OCI-LY7 (cell line): ENCODE results near the gene ZBTB16. TPM values are rescaled to one million over a fixed set of nuclear protein-coding genes. Genes with fewer than 3 reads are reported as not detected.

Source experiments
- BruUV-seq: library from RNA; stranded (reverse); fragments of 400-500 nt; replicated peaks from 2 replicates; lab custom pipeline; 2021; lab: Mats Ljungman, UMichigan
- CTCF ChIA-PET: fragments of 300-600 bp; sonication (Branson Sonifier 250); formaldehyde crosslinking; loops from one replicate; lab custom pipeline; 2022; ENCODE audit warnings: antibody characterized with exemption; ENCODE audit not compliant: unreplicated experiment; lab: Charles Lee
- POLR2A ChIA-PET: fragments of 300-600 bp; sonication (Branson Sonifier 250); formaldehyde crosslinking; loops from one replicate; lab custom pipeline; 2022; ENCODE audit warnings: antibody characterized with exemption; lab: Charles Lee
- DNase-seq: peaks from one replicate; pipeline ENCODE4 v3.0.0-alpha.2; 2015; ENCODE audit warnings: low spot score
- H2AFZ ChIP-seq: fragments of 200-600 bp; sonication (generic), shearing (Covaris generic); 2 replicates; pipeline ENCODE4 v1.6.1; 2014; ENCODE audit warnings: mild to moderate bottlenecking, antibody characterized with exemption, low read length, moderate library complexity
- H3K27ac ChIP-seq: fragments of 200-600 bp; sonication (generic); 2 replicates; pipeline ENCODE4 v1.5.1; 2014; ENCODE audit warnings: mixed run types, low read depth, mild to moderate bottlenecking, moderate library complexity, low read length, inconsistent platforms; ENCODE audit not compliant: poor library complexity, severe bottlenecking
- H3K36me3 ChIP-seq: fragments of 200-600 bp; sonication (generic); 2 replicates; pipeline ENCODE4 v1.6.1; 2014; ENCODE audit warnings: mild to moderate bottlenecking, antibody characterized with exemption, low read length, moderate library complexity, mixed read lengths; ENCODE audit not compliant: insufficient read depth
- H3K4me1 ChIP-seq: fragments of 200-600 bp; sonication (generic); 2 replicates; pipeline ENCODE4 v1.5.1; 2014; ENCODE audit warnings: mild to moderate bottlenecking, low read length; ENCODE audit not compliant: insufficient read depth, poor library complexity, severe bottlenecking
- H3K4me2 ChIP-seq: fragments of 200-600 bp; sonication (generic); 2 replicates; pipeline ENCODE4 v1.6.1; 2014; ENCODE audit warnings: mild to moderate bottlenecking, low read length
- H3K4me3 ChIP-seq: fragments of 200-600 bp; sonication (generic); 2 replicates; pipeline ENCODE4 v1.5.1; 2014; ENCODE audit warnings: mild to moderate bottlenecking, low read depth, low read length; ENCODE audit not compliant: poor library complexity, severe bottlenecking
- H3K79me2 ChIP-seq: fragments of 200-600 bp; sonication (generic); 2 replicates; pipeline ENCODE4 v1.6.1; 2016; ENCODE audit warnings: low read depth, mild to moderate bottlenecking, low read length, moderate library complexity, mixed read lengths; ENCODE audit not compliant: insufficient read depth
- H3K9me2 ChIP-seq: fragments of 200-600 bp; sonication (generic); 2 replicates; pipeline ENCODE4 v1.6.1; 2016; ENCODE audit warnings: mild to moderate bottlenecking, low read length, mixed read lengths; ENCODE audit not compliant: insufficient read depth
- H3K9me3 ChIP-seq: fragments of 200-600 bp; sonication (generic); 2 replicates; pipeline ENCODE4 v1.6.1; 2014; ENCODE audit warnings: mild to moderate bottlenecking, mixed run types, low read length, mixed read lengths
- H4K20me1 ChIP-seq: fragments of 200-600 bp; sonication (generic); 2 replicates; pipeline ENCODE4 v1.6.1; 2014; ENCODE audit warnings: mild to moderate bottlenecking, antibody characterized with exemption, low read length, moderate library complexity, mixed read lengths; ENCODE audit not compliant: insufficient read depth
- EZH2phosphoT487 ChIP-seq: fragments of 200-600 bp; sonication (generic); IDR thresholded peaks from 2 replicates; pipeline ENCODE4 v1.6.1; 2018; ENCODE audit warnings: low read depth, borderline replicate concordance, mild to moderate bottlenecking, mixed run types, antibody characterized with exemption, low read length, moderate library complexity, mixed read lengths
- intact Hi-C: fragments of 100-400 bp; cut with micrococcal nuclease; formaldehyde crosslinking; loops from one replicate; pipeline ENCODE4 v1.10.0; 2022; ENCODE audit not compliant: unreplicated experiment
- total RNA-seq, 2 experiments: library from RNA; depleted of rRNA in 1 of 2; stranded (reverse); fragments of >200 nt in 1 of 2; shearing (Covaris generic) in 1 of 2; gene quantifications; 2 replicates each; pipeline ENCODE4 v1.2.3, GENCODE V29; 2014 to 2022
- TF ChIP-seq, protein P1 (sequence below): fragments of 200-600 bp; sonication (generic); conservative IDR thresholded peaks from 2 replicates; pipeline ENCODE4 v1.5.1; 2014; ENCODE audit warnings: mild to moderate bottlenecking, antibody characterized with exemption, low read length, moderate library complexity, mixed read lengths

ZBTB16 gene
- total RNA-seq, 2 experiments from 2014 or later = not detected

DNA sequence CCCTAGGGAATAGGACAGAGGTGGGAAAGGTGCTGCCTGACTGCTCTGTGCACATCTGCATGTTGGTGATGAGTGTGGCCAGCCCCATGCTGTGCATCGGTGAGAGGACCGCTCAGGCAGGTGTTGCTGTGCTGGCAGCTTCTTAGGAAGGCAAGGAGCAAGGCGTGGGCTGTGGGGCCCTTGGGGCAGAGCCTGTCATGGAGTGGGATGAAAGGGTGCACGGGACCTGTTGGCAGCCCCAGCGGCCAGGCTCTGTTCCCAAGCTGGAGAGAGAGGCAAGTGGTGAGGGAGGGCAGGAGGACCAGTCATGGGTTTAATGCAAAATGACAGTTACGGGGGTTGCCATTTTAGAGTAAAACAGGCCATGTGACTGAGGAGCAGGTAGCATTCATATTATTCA lies 78.3 kb downstream of the ZBTB16 start:
- Histone ChIP-seq H2AFZ (no peak overlapping the region), H3K36me3 (no peaks in the 10 kb centered on the region), H3K9me3 (no peaks in the 10 kb centered on the region), H3K4me2 (no peak overlapping the region), H3K27ac (no peak overlapping the region), H3K9me2 (no peaks in the 10 kb centered on the region), H3K4me1 (no peaks in the 10 kb centered on the region), H3K4me3 (no peak overlapping the region), H4K20me1 (no peaks in the 10 kb centered on the region), H3K79me2 (no peaks in the 10 kb centered on the region)
- intact Hi-C loops = no loop called here
- CTCF ChIA-PET = no interaction called here
- TF ChIP-seq, protein P1, sequence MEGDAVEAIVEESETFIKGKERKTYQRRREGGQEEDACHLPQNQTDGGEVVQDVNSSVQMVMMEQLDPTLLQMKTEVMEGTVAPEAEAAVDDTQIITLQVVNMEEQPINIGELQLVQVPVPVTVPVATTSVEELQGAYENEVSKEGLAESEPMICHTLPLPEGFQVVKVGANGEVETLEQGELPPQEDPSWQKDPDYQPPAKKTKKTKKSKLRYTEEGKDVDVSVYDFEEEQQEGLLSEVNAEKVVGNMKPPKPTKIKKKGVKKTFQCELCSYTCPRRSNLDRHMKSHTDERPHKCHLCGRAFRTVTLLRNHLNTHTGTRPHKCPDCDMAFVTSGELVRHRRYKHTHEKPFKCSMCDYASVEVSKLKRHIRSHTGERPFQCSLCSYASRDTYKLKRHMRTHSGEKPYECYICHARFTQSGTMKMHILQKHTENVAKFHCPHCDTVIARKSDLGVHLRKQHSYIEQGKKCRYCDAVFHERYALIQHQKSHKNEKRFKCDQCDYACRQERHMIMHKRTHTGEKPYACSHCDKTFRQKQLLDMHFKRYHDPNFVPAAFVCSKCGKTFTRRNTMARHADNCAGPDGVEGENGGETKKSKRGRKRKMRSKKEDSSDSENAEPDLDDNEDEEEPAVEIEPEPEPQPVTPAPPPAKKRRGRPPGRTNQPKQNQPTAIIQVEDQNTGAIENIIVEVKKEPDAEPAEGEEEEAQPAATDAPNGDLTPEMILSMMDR = no peak
- TF ChIP-seq EZH2phosphoT487 = no peak
- POLR2A ChIA-PET = no interaction called here
- BruUV-seq = no TSS peak
- no peak for DNase-seq

DNA sequence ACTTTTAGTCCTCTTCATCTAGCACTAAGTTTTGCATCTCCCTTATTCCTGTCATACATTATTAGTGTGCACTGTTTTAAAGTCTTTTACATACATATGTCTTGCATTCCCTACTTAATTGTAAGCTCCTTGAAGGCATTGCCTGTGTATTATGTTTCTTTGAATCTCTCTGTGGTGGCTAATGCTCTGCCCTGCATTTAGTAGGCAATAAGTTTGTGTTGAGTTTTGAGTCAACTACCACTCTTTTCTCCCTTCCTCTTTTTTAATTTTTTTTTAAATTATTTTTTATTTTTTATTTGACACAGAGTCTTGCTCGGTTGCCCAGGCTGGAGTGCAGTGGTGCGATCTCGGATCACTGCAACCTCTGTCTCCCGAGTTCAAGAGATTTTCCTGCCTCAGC lies 78.9 kb downstream of the ZBTB16 start:
- intact Hi-C loops = no loop called here
- no peak overlapping the region for H3K27ac ChIP-seq
- POLR2A ChIA-PET = no interaction called here
- no peak overlapping the region for H3K4me2 ChIP-seq
- H3K9me2 ChIP-seq = no peaks in the 10 kb centered on the region
- H3K4me3 ChIP-seq = no peak overlapping the region
- TF ChIP-seq EZH2phosphoT487 = no peak
- TF ChIP-seq, protein P1 = no peak
- H3K4me1 ChIP-seq = peaks cover 3% of the 10 kb centered on the region
- H4K20me1 ChIP-seq = no peaks in the 10 kb centered on the region
- CTCF ChIA-PET = no interaction called here
- H3K9me3 ChIP-seq = no peaks in the 10 kb centered on the region
- H2AFZ ChIP-seq = no peak overlapping the region
- H3K79me2 ChIP-seq = no peaks in the 10 kb centered on the region
- no peak for DNase-seq
- no TSS peak for BruUV-seq
- H3K36me3 ChIP-seq = no peaks in the 10 kb centered on the region

DNA sequence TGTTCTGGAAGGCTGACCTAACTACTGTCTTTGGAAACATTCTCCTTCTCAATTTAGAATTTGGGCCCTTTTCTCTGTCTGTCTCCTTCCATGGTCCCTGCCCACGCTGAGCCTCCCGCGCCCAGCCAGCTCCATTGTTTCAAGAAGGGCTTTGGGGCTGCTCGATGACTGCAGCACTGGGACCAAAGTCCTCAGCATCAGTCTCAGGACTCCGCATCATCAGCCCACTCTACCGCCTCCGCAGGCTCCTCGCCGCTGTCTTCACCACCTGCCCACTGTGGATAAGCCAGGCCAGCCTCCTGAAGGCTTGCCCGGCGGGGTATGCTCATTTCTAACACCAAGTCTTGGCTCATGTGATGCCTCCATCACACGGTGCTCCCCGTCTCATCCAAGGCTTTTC lies 81.3 kb downstream of the ZBTB16 start:
- BruUV-seq = no TSS peak
- CTCF ChIA-PET = no interaction called here

More for the DNA sequence above, 81.3 kb downstream of the ZBTB16 start:
- Histone ChIP-seq H3K4me3 (no peak overlapping the region), H3K4me2 (no peak overlapping the region), H3K4me1 (peaks cover 9% of the 10 kb centered on the region), H2AFZ (no peak overlapping the region), H3K9me3 (no peaks in the 10 kb centered on the region), H3K79me2 (no peaks in the 10 kb centered on the region), H3K27ac (no peak overlapping the region), H3K9me2 (no peaks in the 10 kb centered on the region), H3K36me3 (no peaks in the 10 kb centered on the region), H4K20me1 (no peaks in the 10 kb centered on the region)
- DNase-seq = no peak
- TF ChIP-seq, protein P1 = no peak
- TF ChIP-seq EZH2phosphoT487 = no peak
- POLR2A ChIA-PET = no interaction called here
- intact Hi-C loops = no loop called here
